Measurements from ENCODE around the gene GPR176.

GPR176 gene

GRCh38 chr15:39770748-39771689, 149.0 kb downstream of the GPR176 start:
- H3K4me3 ChIP-seq (ENCODE audit: control insufficient read depth, low read depth, low read length), result no peak overlapping the region
- TF ChIP-seq, protein P1, sequence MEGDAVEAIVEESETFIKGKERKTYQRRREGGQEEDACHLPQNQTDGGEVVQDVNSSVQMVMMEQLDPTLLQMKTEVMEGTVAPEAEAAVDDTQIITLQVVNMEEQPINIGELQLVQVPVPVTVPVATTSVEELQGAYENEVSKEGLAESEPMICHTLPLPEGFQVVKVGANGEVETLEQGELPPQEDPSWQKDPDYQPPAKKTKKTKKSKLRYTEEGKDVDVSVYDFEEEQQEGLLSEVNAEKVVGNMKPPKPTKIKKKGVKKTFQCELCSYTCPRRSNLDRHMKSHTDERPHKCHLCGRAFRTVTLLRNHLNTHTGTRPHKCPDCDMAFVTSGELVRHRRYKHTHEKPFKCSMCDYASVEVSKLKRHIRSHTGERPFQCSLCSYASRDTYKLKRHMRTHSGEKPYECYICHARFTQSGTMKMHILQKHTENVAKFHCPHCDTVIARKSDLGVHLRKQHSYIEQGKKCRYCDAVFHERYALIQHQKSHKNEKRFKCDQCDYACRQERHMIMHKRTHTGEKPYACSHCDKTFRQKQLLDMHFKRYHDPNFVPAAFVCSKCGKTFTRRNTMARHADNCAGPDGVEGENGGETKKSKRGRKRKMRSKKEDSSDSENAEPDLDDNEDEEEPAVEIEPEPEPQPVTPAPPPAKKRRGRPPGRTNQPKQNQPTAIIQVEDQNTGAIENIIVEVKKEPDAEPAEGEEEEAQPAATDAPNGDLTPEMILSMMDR (IDR thresholded peaks at IDR 0.05; ENCODE audit: control insufficient read depth, insufficient read depth, low read depth, low read length, missing control alignments), result no peak
- DNase-seq (ENCODE audit: low read depth), result peak; percentile 90

GRCh38 chr15:39767921-39768320, 152.1 kb downstream of the GPR176 start:
- TF ChIP-seq, protein P1 (IDR thresholded peaks at IDR 0.05; ENCODE audit: control insufficient read depth, insufficient read depth, low read depth, low read length, missing control alignments), result no peak
- no peak for DNase-seq (ENCODE audit: low read depth)

GRCh38 chr15:39761006-39761405, 159.1 kb downstream of the GPR176 start:
- TF ChIP-seq, protein P1 (IDR thresholded peaks at IDR 0.05; ENCODE audit: control insufficient read depth, insufficient read depth, low read depth, low read length, missing control alignments), result no peak
- no peak overlapping the region for H3K4me3 ChIP-seq (ENCODE audit: control insufficient read depth, low read depth, low read length)
- no peak for DNase-seq (ENCODE audit: low read depth)

More at GRCh38 chr15:39767921-39768320, 152.1 kb downstream of the GPR176 start:
- H3K4me3 ChIP-seq (ENCODE audit: control insufficient read depth, low read depth, low read length), result no peak overlapping the region

DNA sequence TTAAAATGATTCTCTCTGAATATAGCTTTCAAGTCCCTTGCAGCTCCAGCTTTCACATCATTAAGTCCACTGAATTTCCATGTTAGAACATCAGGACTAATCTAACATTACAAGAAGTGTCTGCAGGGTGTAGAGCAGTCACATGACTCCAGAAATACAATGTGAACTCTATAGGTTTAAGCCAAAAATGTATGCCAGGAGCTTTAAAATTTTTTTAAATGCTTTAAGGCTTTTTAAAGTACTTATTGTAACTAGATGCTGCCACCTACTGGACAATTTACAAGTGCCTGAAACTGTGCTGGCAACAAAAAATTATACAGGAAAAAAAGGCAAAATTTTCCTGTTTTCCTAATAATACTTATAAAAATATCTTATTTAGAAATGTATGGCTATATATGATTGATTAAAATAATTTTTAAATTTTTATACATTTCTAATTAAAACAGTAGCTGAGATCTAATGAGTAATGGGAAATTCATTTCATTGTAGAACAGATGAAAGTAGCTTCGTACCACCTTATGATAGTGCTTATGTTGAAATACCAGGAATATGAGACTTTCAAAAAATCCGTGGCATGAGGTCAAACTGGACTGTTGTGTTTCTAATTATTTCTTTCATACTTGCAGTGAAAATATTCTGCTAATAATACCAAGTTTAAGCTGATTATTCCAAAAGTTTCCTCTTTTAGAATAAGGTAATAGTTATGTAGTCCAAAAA, 163.1 kb downstream of the GPR176 start:
- H3K4me3 ChIP-seq (ENCODE audit: control insufficient read depth, low read depth, low read length), result no peak overlapping the region
- peak; percentile 55 for DNase-seq (ENCODE audit: low read depth)
- TF ChIP-seq, protein P1 (IDR thresholded peaks at IDR 0.05; ENCODE audit: control insufficient read depth, insufficient read depth, low read depth, low read length, missing control alignments), result peak; percentile 63

- TF ChIP-seq, protein P1 (IDR thresholded peaks at IDR 0.05; ENCODE audit: control insufficient read depth, insufficient read depth, low read depth, low read length, missing control alignments), result no peak
- H3K4me3 ChIP-seq (ENCODE audit: control insufficient read depth, low read depth, low read length), result no peak overlapping the region
These were observed 167.1 kb downstream of the GPR176 start for GRCh38 chr15:39752991-39753390.

GRCh38 chr15:39752246-39752645, 167.8 kb downstream of the GPR176 start:
- DNase-seq (ENCODE audit: low read depth), result no peak
- TF ChIP-seq, protein P1 (IDR thresholded peaks at IDR 0.05; ENCODE audit: control insufficient read depth, insufficient read depth, low read depth, low read length, missing control alignments), result no peak
- H3K4me3 ChIP-seq (ENCODE audit: control insufficient read depth, low read depth, low read length), result no peak overlapping the region

More at GRCh38 chr15:39752991-39753390, 167.1 kb downstream of the GPR176 start:
- no peak for DNase-seq (ENCODE audit: low read depth)

Measured in AG09309 (cell line).